PFSK-1 (cell line): ENCODE data around the gene COL11A2.

Source experiments
- FOXP2 ChIP-seq: optimal IDR thresholded peaks from 2 replicates; pipeline ENCODE3; 2011; ENCODE audit warnings: borderline replicate concordance, control low read depth, inconsistent platforms; ENCODE audit not compliant: insufficient read depth; ENCODE audit errors: extremely low read length, extremely low read depth
- POLR2AphosphoS5 ChIP-seq: IDR thresholded peaks from 2 replicates; pipeline ENCODE4 v1.6.1; 2012; ENCODE audit warnings: low read depth, mild to moderate bottlenecking, control low read depth, low read length, moderate library complexity
- SIN3A ChIP-seq: IDR thresholded peaks from 2 replicates; pipeline ENCODE4 v1.6.1; 2012; ENCODE audit warnings: mild to moderate bottlenecking, low read length, moderate library complexity, borderline replicate concordance; ENCODE audit not compliant: insufficient read depth
- TAF1 ChIP-seq: IDR thresholded peaks from 2 replicates; pipeline ENCODE4 v1.6.1; 2012; ENCODE audit warnings: low read length, control low read depth, borderline replicate concordance; ENCODE audit not compliant: insufficient read depth
- TF ChIP-seq, protein P1 (sequence below), 2 experiments: IDR thresholded peaks; 2 replicates each; pipeline versions ENCODE4 v1.6.1 to v1.8.0; 2011 to 2012; ENCODE audit warnings: low read depth in 2 of 2, low read length in 2 of 2, control low read depth in 1 of 2, inconsistent platforms in 1 of 2, mild to moderate bottlenecking in 1 of 2, moderate library complexity in 1 of 2; ENCODE audit not compliant: insufficient read depth in 1 of 2

Gene COL11A2

DNA sequence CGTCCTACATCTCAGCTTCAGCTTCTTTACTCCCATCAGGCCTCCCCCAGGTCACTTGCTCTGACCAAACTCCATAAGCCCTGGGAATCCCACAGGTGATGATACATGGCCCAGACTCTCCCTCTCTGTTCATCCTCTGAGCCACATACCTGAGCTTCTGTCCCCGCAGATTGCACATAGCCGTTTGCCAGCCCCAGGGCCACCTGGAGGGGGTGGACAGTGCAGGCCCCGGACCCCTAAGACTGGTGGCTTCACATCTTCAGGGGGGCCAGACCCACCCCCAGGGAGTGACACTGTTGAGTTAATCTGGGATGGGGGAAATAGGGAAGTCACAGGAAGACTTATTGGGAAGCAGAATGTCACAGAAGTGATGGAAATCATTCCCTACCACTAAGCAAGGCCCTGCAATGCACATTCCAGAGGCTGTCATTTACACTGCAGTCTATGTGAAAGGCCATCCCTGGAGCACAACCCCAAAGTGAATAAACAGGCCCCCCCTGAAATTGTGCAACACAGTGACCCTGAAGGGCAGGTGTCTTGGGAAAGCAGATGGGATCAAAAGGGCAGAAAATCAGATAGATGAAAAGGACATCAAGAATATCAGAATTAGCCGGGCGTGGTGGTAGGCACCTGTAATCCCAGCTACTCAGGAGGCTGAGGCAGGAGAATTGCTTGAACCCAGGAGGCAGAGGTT lies 6.0 kb upstream of the COL11A2 start:
- TF ChIP-seq TAF1 (no peak), POLR2AphosphoS5 (no peak), SIN3A (no peak), FOXP2 (no peak)
- TF ChIP-seq, protein P1, sequence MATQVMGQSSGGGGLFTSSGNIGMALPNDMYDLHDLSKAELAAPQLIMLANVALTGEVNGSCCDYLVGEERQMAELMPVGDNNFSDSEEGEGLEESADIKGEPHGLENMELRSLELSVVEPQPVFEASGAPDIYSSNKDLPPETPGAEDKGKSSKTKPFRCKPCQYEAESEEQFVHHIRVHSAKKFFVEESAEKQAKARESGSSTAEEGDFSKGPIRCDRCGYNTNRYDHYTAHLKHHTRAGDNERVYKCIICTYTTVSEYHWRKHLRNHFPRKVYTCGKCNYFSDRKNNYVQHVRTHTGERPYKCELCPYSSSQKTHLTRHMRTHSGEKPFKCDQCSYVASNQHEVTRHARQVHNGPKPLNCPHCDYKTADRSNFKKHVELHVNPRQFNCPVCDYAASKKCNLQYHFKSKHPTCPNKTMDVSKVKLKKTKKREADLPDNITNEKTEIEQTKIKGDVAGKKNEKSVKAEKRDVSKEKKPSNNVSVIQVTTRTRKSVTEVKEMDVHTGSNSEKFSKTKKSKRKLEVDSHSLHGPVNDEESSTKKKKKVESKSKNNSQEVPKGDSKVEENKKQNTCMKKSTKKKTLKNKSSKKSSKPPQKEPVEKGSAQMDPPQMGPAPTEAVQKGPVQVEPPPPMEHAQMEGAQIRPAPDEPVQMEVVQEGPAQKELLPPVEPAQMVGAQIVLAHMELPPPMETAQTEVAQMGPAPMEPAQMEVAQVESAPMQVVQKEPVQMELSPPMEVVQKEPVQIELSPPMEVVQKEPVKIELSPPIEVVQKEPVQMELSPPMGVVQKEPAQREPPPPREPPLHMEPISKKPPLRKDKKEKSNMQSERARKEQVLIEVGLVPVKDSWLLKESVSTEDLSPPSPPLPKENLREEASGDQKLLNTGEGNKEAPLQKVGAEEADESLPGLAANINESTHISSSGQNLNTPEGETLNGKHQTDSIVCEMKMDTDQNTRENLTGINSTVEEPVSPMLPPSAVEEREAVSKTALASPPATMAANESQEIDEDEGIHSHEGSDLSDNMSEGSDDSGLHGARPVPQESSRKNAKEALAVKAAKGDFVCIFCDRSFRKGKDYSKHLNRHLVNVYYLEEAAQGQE (IDR thresholded peaks at IDR 0.05; ENCODE audit: insufficient read depth in 1 of 2, low read depth in 2 of 2, low read length in 2 of 2) = no peak

GRCh38 chr6:33197431-33198048 lies 5.3 kb upstream of the COL11A2 start:
- TF ChIP-seq FOXP2 (no peak), SIN3A (no peak), POLR2AphosphoS5 (no peak), TAF1 (no peak)
- TF ChIP-seq, protein P1 (IDR thresholded peaks at IDR 0.05; ENCODE audit: insufficient read depth in 1 of 2, low read depth in 2 of 2, low read length in 2 of 2) = no peak

GRCh38 chr6:33195304-33196165 lies 3.3 kb upstream of the COL11A2 start:
- TF ChIP-seq POLR2AphosphoS5 (no peak), FOXP2 (no peak), TAF1 (no peak)
- TF ChIP-seq, protein P1 (IDR thresholded peaks at IDR 0.05; ENCODE audit: insufficient read depth in 1 of 2, low read depth in 2 of 2, low read length in 2 of 2) = peak; percentile 71 to 88

DNA sequence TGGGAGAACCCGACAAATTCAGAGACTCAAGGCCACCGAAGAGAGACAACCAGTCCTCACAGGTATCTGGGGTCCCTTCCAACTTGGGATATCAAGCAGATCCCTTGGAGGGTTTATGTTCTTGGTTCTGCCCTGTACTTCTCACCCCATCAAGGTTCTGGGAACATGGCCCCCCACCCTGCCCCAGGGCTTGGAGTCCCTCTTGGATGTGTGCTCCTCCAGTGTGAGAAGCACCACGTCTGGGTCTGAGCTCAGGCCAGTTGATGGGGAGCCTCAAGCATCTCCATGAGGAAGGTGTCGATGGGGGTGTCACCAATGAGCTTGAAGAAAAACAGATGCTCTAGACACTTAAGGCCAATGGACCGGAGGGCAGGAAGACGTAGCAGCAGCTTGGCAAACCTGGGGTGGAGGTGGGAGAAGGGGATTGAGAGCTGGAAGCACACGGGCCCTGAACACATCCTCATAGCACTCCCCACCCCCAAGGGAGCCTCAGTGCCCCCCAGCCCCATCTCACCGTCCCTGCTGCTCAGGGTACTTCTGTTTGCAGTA lies 2.2 kb upstream of the COL11A2 start:
- TF ChIP-seq, protein P1 (IDR thresholded peaks at IDR 0.05; ENCODE audit: insufficient read depth in 1 of 2, low read depth in 2 of 2, low read length in 2 of 2) = no peak
- no peak for TF ChIP-seq FOXP2
- TF ChIP-seq SIN3A = no peak
- no peak for TF ChIP-seq POLR2AphosphoS5
- no peak for TF ChIP-seq TAF1
